Neural progenitor cell (in vitro differentiated cells): ENCODE data around the gene DLX1. TPM values are rescaled to one million over a fixed set of nuclear protein-coding genes. Genes with fewer than 3 reads are reported as not detected.
"Not testable (repeated sequence)": the region's sequence is repeated elsewhere in the genome, so short reads cannot be mapped to it uniquely, and the experiment has no call there.

ENCODE experiments used
- DNase-seq: peaks from one replicate; pipeline ENCODE4 v3.0.0-alpha.2; 2016; ENCODE audit warnings: low spot score
- H2AFZ ChIP-seq: fragments of 200-600 bp; sonication (generic); replicated peaks from 2 replicates; pipeline ENCODE4 v1.6.1; 2016; ENCODE audit warnings: antibody characterized with exemption
- H3F3A ChIP-seq: fragments of 200-600 bp; sonication (generic); 2 replicates; pipeline ENCODE4 v1.6.1; 2016; ENCODE audit warnings: antibody characterized with exemption, low read depth
- H3K27ac ChIP-seq: fragments of 200-600 bp; sonication (generic); 2 replicates; pipeline ENCODE4 v1.5.1; 2016; ENCODE audit warnings: mild to moderate bottlenecking
- H3K27me3 ChIP-seq: fragments of 200-600 bp; sonication (generic); 2 replicates; pipeline ENCODE4 v1.6.1; 2016; ENCODE audit warnings: mild to moderate bottlenecking, moderate library complexity
- H3K36me3 ChIP-seq: fragments of 200-600 bp; sonication (generic); 2 replicates; pipeline ENCODE4 v1.5.1; 2016
- H3K4me1 ChIP-seq: fragments of 200-600 bp; sonication (generic); 2 replicates; pipeline ENCODE4 v1.6.1; 2016; ENCODE audit warnings: mixed run types
- H3K4me2 ChIP-seq: fragments of 200-600 bp; sonication (generic); 2 replicates; pipeline ENCODE4 v1.6.1; 2016
- H3K4me3 ChIP-seq: fragments of 200-600 bp; sonication (generic); 2 replicates; pipeline ENCODE4 v1.5.1; 2016
- H3K79me2 ChIP-seq: fragments of 200-600 bp; sonication (generic); 2 replicates; pipeline ENCODE4 v1.6.1; 2016; ENCODE audit warnings: low read depth
- H3K9ac ChIP-seq: fragments of 200-600 bp; sonication (generic); 2 replicates; pipeline ENCODE4 v1.6.1; 2016
- H3K9me3 ChIP-seq: fragments of 200-600 bp; sonication (generic); 2 replicates; pipeline ENCODE4 v1.5.1; 2016; ENCODE audit warnings: low read depth
- H4K20me1 ChIP-seq: fragments of 200-600 bp; sonication (generic); 2 replicates; pipeline ENCODE4 v1.6.1; 2016; ENCODE audit warnings: low read depth
- H3K27ac Mint-ChIP-seq: 3 replicates; pipeline ENCODE4 v1.8.0; 2021; ENCODE audit warnings: mixed read lengths
- H3K27me3 Mint-ChIP-seq: 2 replicates; pipeline ENCODE4 v1.8.0; 2022; ENCODE audit warnings: low read depth, mild to moderate bottlenecking, inconsistent platforms, moderate library complexity, mixed read lengths; ENCODE audit not compliant: insufficient read depth
- H3K36me3 Mint-ChIP-seq: 3 replicates; pipeline ENCODE4 v1.8.0; 2021; ENCODE audit warnings: mixed read lengths
- H3K4me1 Mint-ChIP-seq: 3 replicates; pipeline ENCODE4 v1.8.0; 2021; ENCODE audit warnings: mixed read lengths
- H3K4me3 Mint-ChIP-seq: 3 replicates; pipeline ENCODE4 v1.8.0; 2021; ENCODE audit warnings: mild to moderate bottlenecking, moderate library complexity, mixed read lengths
- H3K9me3 Mint-ChIP-seq: 3 replicates; pipeline ENCODE4 v1.8.0; 2020; ENCODE audit warnings: mixed read lengths
- CTCF ChIP-seq: fragments of 200-600 bp; sonication (generic); IDR thresholded peaks from 2 replicates; pipeline ENCODE4 v1.5.1; 2017; ENCODE audit warnings: antibody characterized with exemption, mild to moderate bottlenecking
- EZH2 ChIP-seq: fragments of 200-600 bp; sonication (generic); IDR thresholded peaks from 2 replicates; pipeline ENCODE4 v1.6.1; 2017; ENCODE audit warnings: antibody characterized with exemption, mild to moderate bottlenecking, moderate library complexity
- EZH2phosphoT487 ChIP-seq: fragments of 200-600 bp; sonication (generic); IDR thresholded peaks from 2 replicates; pipeline ENCODE4 v1.6.1; 2017; ENCODE audit warnings: antibody characterized with exemption
- total RNA-seq: library from RNA; depleted of rRNA; stranded (reverse); fragments of >200 nt; gene quantifications from 2 replicates; pipeline ENCODE4 v1.2.3, GENCODE V29; 2015; ENCODE audit warnings: low replicate concordance

Gene DLX1
- total RNA-seq, 1 donor from 2014 or later = not detected

GRCh38 chr2:172113617-172114016 lies 28.3 kb downstream of the DLX1 start:
- no peak overlapping the region for H3K4me3 ChIP-seq
- peaks cover 38% of the 10 kb centered on the region for H3K27me3 ChIP-seq
- H3K9me3 ChIP-seq = no peaks in the 10 kb centered on the region
- peaks cover 3% of the 10 kb centered on the region for H3F3A ChIP-seq
- DNase-seq = peak; percentile 56
- peaks cover 13% of the 10 kb centered on the region for H3K27me3 Mint-ChIP-seq
- no peak overlapping the region for H3K4me3 Mint-ChIP-seq
- H3K9ac ChIP-seq = no peak overlapping the region
- no peaks in the 10 kb centered on the region for H3K36me3 Mint-ChIP-seq
- H3K27ac ChIP-seq = no peak overlapping the region
- no peaks in the 10 kb centered on the region for H3K9me3 Mint-ChIP-seq
- H3K27ac Mint-ChIP-seq = no peak overlapping the region
- H2AFZ ChIP-seq = no peak overlapping the region
- no peaks in the 10 kb centered on the region for H3K36me3 ChIP-seq
- H3K4me1 ChIP-seq = peaks cover 9% of the 10 kb centered on the region
- H3K4me2 ChIP-seq = no peak overlapping the region
- H3K4me1 Mint-ChIP-seq = peaks cover 9% of the 10 kb centered on the region
- no peaks in the 10 kb centered on the region for H3K79me2 ChIP-seq
- TF ChIP-seq EZH2phosphoT487 = no peak
- TF ChIP-seq CTCF = peak; percentile 67
- no peaks in the 10 kb centered on the region for H4K20me1 ChIP-seq

- not testable (repeated sequence) for H3K27ac ChIP-seq, H4K20me1 ChIP-seq, H3K79me2 ChIP-seq
These were observed 28.9 kb downstream of the DLX1 start for GRCh38 chr2:172114176-172114575.

GRCh38 chr2:172114579-172114978 lies 29.3 kb downstream of the DLX1 start:
- Mint-ChIP-seq H3K4me1 (peaks cover 5% of the 10 kb centered on the region), H3K27me3 (peaks cover 7% of the 10 kb centered on the region), H3K36me3 (no peaks in the 10 kb centered on the region), H3K4me3 (no peak overlapping the region), H3K9me3 (no peaks in the 10 kb centered on the region), H3K27ac (no peak overlapping the region)
- Histone ChIP-seq H3K4me2 (no peak overlapping the region), H3K27ac (no peak overlapping the region), H3K4me1 (peaks cover 7% of the 10 kb centered on the region), H3K36me3 (no peaks in the 10 kb centered on the region), H3K4me3 (no peak overlapping the region), H3K27me3 (peaks cover 28% of the 10 kb centered on the region), H4K20me1 (no peaks in the 10 kb centered on the region), H3K9ac (no peak overlapping the region), H3K9me3 (no peaks in the 10 kb centered on the region), H3F3A (no peaks in the 10 kb centered on the region), H2AFZ (no peak overlapping the region), H3K79me2 (no peaks in the 10 kb centered on the region)
- DNase-seq = no peak
- TF ChIP-seq EZH2phosphoT487 (no peak), EZH2 (no peak), CTCF (no peak)

More at GRCh38 chr2:172114176-172114575, 28.9 kb downstream of the DLX1 start:
- H3K9me3 ChIP-seq, DNase-seq, H3K4me1 ChIP-seq, H3K9ac ChIP-seq, H3K4me3 ChIP-seq, H2AFZ ChIP-seq, H3K4me1 Mint-ChIP-seq, H3K4me2 ChIP-seq, H3K4me3 Mint-ChIP-seq, H3K27ac Mint-ChIP-seq, H3K36me3 ChIP-seq, H3K36me3 Mint-ChIP-seq, H3K9me3 Mint-ChIP-seq, H3F3A ChIP-seq: not testable (repeated sequence)
- peaks cover 32% of the 10 kb centered on the region for H3K27me3 ChIP-seq
- peaks cover 11% of the 10 kb centered on the region for H3K27me3 Mint-ChIP-seq

- no peak overlapping the region for H3K9ac ChIP-seq
- no peaks in the 10 kb centered on the region for H3F3A ChIP-seq
- H3K9me3 ChIP-seq = no peaks in the 10 kb centered on the region
- Mint-ChIP-seq H3K36me3 (no peaks in the 10 kb centered on the region), H3K27ac (no peak overlapping the region), H3K4me3 (no peak overlapping the region), H3K27me3 (peaks cover 7% of the 10 kb centered on the region), H3K9me3 (no peaks in the 10 kb centered on the region), H3K4me1 (peaks cover 3% of the 10 kb centered on the region)
- H3K36me3 ChIP-seq = no peaks in the 10 kb centered on the region
- H3K4me1 ChIP-seq = no peaks in the 10 kb centered on the region
- DNase-seq = no peak
- TF ChIP-seq EZH2phosphoT487 = no peak
- TF ChIP-seq CTCF = no peak
- no peak for TF ChIP-seq EZH2
- H4K20me1 ChIP-seq = no peaks in the 10 kb centered on the region
- peak overlapping the region; percentile 32 for H2AFZ ChIP-seq
- peaks cover 16% of the 10 kb centered on the region for H3K27me3 ChIP-seq
- no peak overlapping the region for H3K27ac ChIP-seq
- H3K4me3 ChIP-seq = no peak overlapping the region
- no peak overlapping the region for H3K4me2 ChIP-seq
- no peaks in the 10 kb centered on the region for H3K79me2 ChIP-seq
These were observed 30.8 kb downstream of the DLX1 start for GRCh38 chr2:172116107-172116506.
